Astrocyte (in vitro differentiated cells and primary cell): Measurements from ENCODE around the gene TRIP12.

ENCODE experiments used
- CTCF ChIP-seq: IDR thresholded peaks from 2 replicates; pipeline ENCODE4 v1.5.1; 2011; ENCODE audit warnings: low read depth, mild to moderate bottlenecking, inconsistent platforms, low read length, moderate library complexity; ENCODE audit not compliant: insufficient read depth
- EZH2 ChIP-seq: IDR thresholded peaks from 2 replicates; pipeline ENCODE4 v1.6.1; 2012; ENCODE audit warnings: mild to moderate bottlenecking, low read length, inconsistent platforms; ENCODE audit not compliant: insufficient read depth

GRCh38 chr2:229748950-229749349, 172.9 kb downstream of the TRIP12 start:
- TF ChIP-seq CTCF = no peak
- no peak for TF ChIP-seq EZH2
